Smooth muscle cell (in vitro differentiated cells): ENCODE data around the gene C19orf25. TPM values are rescaled to one million over a fixed set of nuclear protein-coding genes. Genes with fewer than 3 reads are reported as not detected.

Experiments used
- DNase-seq: peaks from one replicate; lab custom pipeline; 2025; ENCODE audit not compliant: unreplicated experiment; lab: John Stamatoyannopoulos, UW
- H2AFZ ChIP-seq: fragments of 200-600 bp; sonication (generic); 2 replicates; pipeline ENCODE4 v1.6.0; 2016; ENCODE audit warnings: antibody characterized with exemption, low read depth, mild to moderate bottlenecking
- H3F3A ChIP-seq: fragments of 200-600 bp; sonication (generic); 2 replicates; pipeline ENCODE4 v1.6.0; 2017; ENCODE audit warnings: antibody characterized with exemption, low read depth
- H3K27ac ChIP-seq: fragments of 200-600 bp; sonication (generic); 2 replicates; pipeline ENCODE4 v1.5.1; 2016; ENCODE audit warnings: low read depth, mild to moderate bottlenecking
- H3K27me3 ChIP-seq: fragments of 200-600 bp; sonication (generic); 2 replicates; pipeline ENCODE4 v1.6.1; 2016; ENCODE audit warnings: low read depth, mild to moderate bottlenecking
- H3K36me3 ChIP-seq: fragments of 200-600 bp; sonication (generic); 2 replicates; pipeline ENCODE4 v1.5.1; 2016; ENCODE audit warnings: low read depth
- H3K4me1 ChIP-seq: fragments of 200-600 bp; sonication (generic); 2 replicates; pipeline ENCODE4 v1.5.1; 2016; ENCODE audit warnings: low read depth
- H3K4me2 ChIP-seq: fragments of 200-600 bp; sonication (generic); 2 replicates; pipeline ENCODE4 v1.6.0; 2016; ENCODE audit warnings: mild to moderate bottlenecking
- H3K4me3 ChIP-seq: fragments of 200-600 bp; sonication (generic); 2 replicates; pipeline ENCODE4 v1.5.1; 2016; ENCODE audit warnings: mild to moderate bottlenecking
- H3K79me2 ChIP-seq: fragments of 200-600 bp; sonication (generic); 2 replicates; pipeline ENCODE4 v1.6.0; 2016; ENCODE audit warnings: low read depth, mild to moderate bottlenecking
- H3K9ac ChIP-seq: fragments of 200-600 bp; sonication (generic); 2 replicates; pipeline ENCODE4 v1.6.0; 2016; ENCODE audit warnings: low read depth
- H3K9me3 ChIP-seq: fragments of 200-600 bp; sonication (generic); replicated peaks from 2 replicates; pipeline ENCODE4 v1.5.1; 2016; ENCODE audit warnings: low read depth
- H4K20me1 ChIP-seq: fragments of 200-600 bp; sonication (generic); 2 replicates; pipeline ENCODE4 v1.6.0; 2016; ENCODE audit warnings: low read depth
- WGBS: methylation state at CpG from one replicate; pipeline ENCODE4 v1.1.7; 2016; ENCODE audit warnings: low lambda C conversion rate; 5-methylcytosine and 5-hydroxymethylcytosine counted together
- polyA plus RNA-seq: library from polyadenylated mRNA; unstranded; fragments of >200 nt; fragmentation: Nextera tagmentation; extraction: Ambion mirVana; gene quantifications from 2 replicates; pipeline ENCODE4 v1.2.1, GENCODE V29; 2016
- total RNA-seq: library from RNA; depleted of rRNA; stranded (reverse); fragments of >200 nt; gene quantifications from 2 replicates; pipeline ENCODE4 v1.2.3, GENCODE V29; 2014
- TF ChIP-seq, protein P1 (sequence below): fragments of 200-600 bp; sonication (generic); IDR thresholded peaks from 2 replicates; pipeline ENCODE4 v1.5.1; 2017; ENCODE audit warnings: borderline replicate concordance, mild to moderate bottlenecking, antibody characterized with exemption; ENCODE audit not compliant: insufficient read depth, poor library complexity, severe bottlenecking

C19orf25 gene
- total and polyA plus RNA-seq, 2 experiments from 2014 or later: 15.2 to 27.9 TPM

DNA sequence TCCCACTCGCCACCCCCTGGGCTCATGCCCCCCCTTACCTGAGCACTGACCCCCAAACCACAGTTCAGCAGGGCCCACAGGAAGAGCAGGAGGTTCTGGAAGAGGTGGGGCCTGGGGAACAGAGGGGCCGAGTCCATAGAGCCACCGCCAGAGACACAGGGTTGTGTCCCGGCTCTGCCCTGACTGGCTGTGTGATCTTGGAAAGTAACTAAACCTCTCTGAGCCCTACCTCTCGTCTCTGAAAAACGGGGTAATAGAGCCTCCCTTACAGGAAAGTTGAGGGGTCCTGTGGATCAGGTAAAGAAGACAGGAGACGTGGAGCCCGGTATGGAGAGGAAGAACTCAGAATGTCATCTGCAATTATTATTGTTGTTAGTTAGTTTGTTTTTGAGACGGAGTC lies 31.8 kb upstream of the C19orf25 start:
- no peak for DNase-seq
- Histone ChIP-seq H3K27me3 (no peaks in the 10 kb centered on the region), H3K4me3 (peak overlapping the region; percentile 18), H3K9me3 (no peaks in the 10 kb centered on the region), H3K4me2 (peak overlapping the region; percentile 37), H3K4me1 (peaks cover 11% of the 10 kb centered on the region), H3F3A (peaks cover 16% of the 10 kb centered on the region), H3K27ac (no peak overlapping the region), H4K20me1 (no peaks in the 10 kb centered on the region), H2AFZ (no peak overlapping the region), H3K79me2 (no peaks in the 10 kb centered on the region), H3K9ac (no peak overlapping the region), H3K36me3 (no peaks in the 10 kb centered on the region)
- TF ChIP-seq, protein P1, sequence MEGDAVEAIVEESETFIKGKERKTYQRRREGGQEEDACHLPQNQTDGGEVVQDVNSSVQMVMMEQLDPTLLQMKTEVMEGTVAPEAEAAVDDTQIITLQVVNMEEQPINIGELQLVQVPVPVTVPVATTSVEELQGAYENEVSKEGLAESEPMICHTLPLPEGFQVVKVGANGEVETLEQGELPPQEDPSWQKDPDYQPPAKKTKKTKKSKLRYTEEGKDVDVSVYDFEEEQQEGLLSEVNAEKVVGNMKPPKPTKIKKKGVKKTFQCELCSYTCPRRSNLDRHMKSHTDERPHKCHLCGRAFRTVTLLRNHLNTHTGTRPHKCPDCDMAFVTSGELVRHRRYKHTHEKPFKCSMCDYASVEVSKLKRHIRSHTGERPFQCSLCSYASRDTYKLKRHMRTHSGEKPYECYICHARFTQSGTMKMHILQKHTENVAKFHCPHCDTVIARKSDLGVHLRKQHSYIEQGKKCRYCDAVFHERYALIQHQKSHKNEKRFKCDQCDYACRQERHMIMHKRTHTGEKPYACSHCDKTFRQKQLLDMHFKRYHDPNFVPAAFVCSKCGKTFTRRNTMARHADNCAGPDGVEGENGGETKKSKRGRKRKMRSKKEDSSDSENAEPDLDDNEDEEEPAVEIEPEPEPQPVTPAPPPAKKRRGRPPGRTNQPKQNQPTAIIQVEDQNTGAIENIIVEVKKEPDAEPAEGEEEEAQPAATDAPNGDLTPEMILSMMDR: no peak
- 83% methylated on average over 8 of the region's 9 CpGs for WGBS

DNA sequence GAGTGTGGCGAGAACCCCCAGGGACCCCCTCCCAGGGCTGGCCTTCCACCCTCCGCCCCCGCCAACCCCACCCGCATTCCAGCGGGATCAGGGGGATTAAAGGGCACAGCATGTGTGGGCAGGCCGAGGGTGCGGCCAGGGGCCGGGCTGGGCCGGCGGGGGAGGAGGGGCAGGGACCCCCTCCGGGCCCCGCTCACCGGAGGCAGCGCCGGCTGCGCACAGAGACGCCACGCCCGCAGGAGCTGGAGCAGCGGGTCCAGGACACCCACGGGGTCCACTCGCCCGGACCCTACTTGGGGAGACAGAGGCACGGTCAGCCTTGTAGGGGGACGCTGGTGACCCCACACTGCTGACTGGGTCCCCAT lies 31.4 kb upstream of the C19orf25 start:
- H3K36me3 ChIP-seq: no peaks in the 10 kb centered on the region
- H3K27ac ChIP-seq: no peak overlapping the region
- DNase-seq: no peak
- WGBS: 59% methylated on average over 7 of the region's 25 CpGs
- H3K9ac ChIP-seq: no peak overlapping the region
- peak overlapping the region; percentile 37 for H3K4me2 ChIP-seq
- peaks cover 16% of the 10 kb centered on the region for H3F3A ChIP-seq
- no peaks in the 10 kb centered on the region for H3K79me2 ChIP-seq
- H3K4me3 ChIP-seq: peak overlapping the region; percentile 18
- H3K4me1 ChIP-seq: peaks cover 11% of the 10 kb centered on the region
- no peaks in the 10 kb centered on the region for H4K20me1 ChIP-seq
- no peaks in the 10 kb centered on the region for H3K27me3 ChIP-seq
- no peak overlapping the region for H2AFZ ChIP-seq
- H3K9me3 ChIP-seq: no peaks in the 10 kb centered on the region
- TF ChIP-seq, protein P1: no peak

DNA sequence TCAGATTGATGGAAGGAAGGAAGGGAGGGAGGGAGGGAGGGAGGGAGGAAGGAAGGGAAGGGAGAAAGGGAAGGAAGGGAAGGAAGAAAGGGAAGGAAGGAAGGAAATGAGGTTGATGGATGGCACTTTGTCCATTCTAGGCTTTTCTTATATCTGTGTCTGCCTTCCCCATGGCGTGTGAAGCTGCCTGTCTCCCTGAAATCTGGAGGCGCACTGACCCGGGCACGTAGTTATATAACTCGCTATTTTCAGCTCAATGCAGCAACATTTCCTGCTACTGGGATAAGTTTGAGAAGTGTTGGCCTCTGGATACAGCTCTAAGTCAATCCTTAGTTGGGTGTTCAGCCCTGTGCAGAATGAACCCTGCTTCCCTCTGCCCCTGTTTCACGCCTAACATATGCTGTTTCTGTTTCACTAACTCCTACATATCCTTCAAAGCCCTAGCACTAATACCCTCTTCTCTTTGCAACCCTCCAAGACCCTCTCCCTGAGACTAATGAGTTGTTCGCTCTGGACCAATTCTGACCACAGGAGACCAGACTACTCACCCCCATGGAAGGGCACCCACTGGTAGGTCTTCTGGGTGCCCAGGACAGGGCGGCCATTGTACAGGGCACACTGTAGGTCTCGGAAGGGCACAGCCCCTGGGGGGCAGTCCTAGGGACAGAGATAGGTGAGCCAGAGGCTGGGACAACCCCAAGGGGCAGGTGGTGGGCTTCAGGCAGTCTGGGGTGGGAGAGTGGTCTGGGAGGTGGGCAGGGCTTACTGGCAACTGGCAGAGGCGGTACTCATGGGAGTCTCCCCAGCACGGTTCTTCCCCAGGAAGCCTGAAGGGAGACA lies 30.8 kb upstream of the C19orf25 start:
- no peaks in the 10 kb centered on the region for H3K79me2 ChIP-seq
- peaks cover 11% of the 10 kb centered on the region for H3K4me1 ChIP-seq
- no peak overlapping the region for H3K27ac ChIP-seq
- no peaks in the 10 kb centered on the region for H4K20me1 ChIP-seq
- no peak overlapping the region for H3K4me3 ChIP-seq
- DNase-seq: no peak
- H3K9me3 ChIP-seq: no peaks in the 10 kb centered on the region
- no peaks in the 10 kb centered on the region for H3K27me3 ChIP-seq
- H3K36me3 ChIP-seq: no peaks in the 10 kb centered on the region
- TF ChIP-seq, protein P1: no peak
- no peak overlapping the region for H2AFZ ChIP-seq
- no peak overlapping the region for H3K9ac ChIP-seq
- peaks cover 16% of the 10 kb centered on the region for H3F3A ChIP-seq
- peak overlapping the region; percentile 37 for H3K4me2 ChIP-seq
- WGBS: 80% methylated on average over 9 of the region's 11 CpGs

DNA sequence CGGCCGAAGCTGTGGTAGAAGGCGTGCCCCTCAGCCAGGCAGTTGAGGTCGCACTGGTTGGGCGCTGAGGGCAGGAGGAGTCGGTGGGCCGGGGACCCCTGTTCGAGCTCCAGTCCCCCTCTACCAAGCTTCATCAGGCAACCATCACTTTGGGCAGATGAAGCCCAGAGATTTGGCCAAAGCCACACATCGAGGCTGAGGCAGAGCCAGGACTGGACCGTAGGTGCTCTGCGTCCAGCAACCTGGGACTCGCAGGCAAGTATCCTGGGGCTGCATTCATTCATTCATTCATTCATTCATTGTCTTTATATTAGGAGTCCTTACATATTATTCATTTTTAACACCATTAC lies 29.5 kb upstream of the C19orf25 start:
- TF ChIP-seq, protein P1: no peak
- peaks cover 16% of the 10 kb centered on the region for H3F3A ChIP-seq
- peak overlapping the region; percentile 87 for H3K4me2 ChIP-seq
- no peak for DNase-seq
- H3K79me2 ChIP-seq: no peaks in the 10 kb centered on the region
- H2AFZ ChIP-seq: no peak overlapping the region
- no peak overlapping the region for H3K27ac ChIP-seq
- peaks cover under 1% of the 10 kb centered on the region for H3K27me3 ChIP-seq
- no peaks in the 10 kb centered on the region for H4K20me1 ChIP-seq
- H3K4me3 ChIP-seq: peak overlapping the region; percentile 58
- H3K4me1 ChIP-seq: peaks cover 14% of the 10 kb centered on the region
- 41% methylated on average over 12 of the region's 12 CpGs for WGBS
- no peaks in the 10 kb centered on the region for H3K36me3 ChIP-seq
- H3K9ac ChIP-seq: no peak overlapping the region
- H3K9me3 ChIP-seq: no peaks in the 10 kb centered on the region
